ENCODE measurements around the gene PSG3.
"Not testable (repeated sequence)": the region's sequence is repeated elsewhere in the genome, so short reads cannot be mapped to it uniquely, and the experiment has no call there.

PSG3 gene

DNA sequence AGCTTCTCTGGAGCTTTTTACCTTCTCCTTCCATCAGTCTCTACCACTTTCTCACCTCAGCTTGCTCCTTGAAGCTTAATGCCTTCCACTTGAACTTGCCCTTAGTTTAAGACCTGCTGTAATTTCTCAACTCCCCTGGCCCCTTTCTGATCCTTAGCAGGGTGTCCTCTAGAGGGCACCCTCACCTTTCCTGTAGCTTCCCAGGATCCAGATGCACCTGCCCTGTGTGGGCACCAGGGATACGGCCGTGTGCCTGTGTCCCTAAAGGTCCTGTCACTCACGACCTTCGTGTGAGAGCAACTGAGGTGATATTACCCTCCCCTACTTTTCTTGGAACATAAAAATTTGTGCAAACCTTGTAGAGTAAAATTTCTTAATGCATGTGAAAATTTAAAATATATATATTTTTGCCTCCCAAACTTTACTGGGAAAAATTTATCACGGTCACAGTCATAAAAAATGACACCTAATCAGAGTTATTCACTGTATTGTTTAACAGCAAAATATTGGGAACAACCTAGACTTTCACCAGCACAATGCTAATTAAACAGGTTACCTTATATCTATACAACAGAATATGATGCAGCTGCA lies 46.4 kb downstream of the PSG3 start:
- no peak for DNase-seq

- DNase-seq: peak; percentile 3
These were observed 56.3 kb downstream of the PSG3 start for GRCh38 chr19:42683917-42684513.

DNA sequence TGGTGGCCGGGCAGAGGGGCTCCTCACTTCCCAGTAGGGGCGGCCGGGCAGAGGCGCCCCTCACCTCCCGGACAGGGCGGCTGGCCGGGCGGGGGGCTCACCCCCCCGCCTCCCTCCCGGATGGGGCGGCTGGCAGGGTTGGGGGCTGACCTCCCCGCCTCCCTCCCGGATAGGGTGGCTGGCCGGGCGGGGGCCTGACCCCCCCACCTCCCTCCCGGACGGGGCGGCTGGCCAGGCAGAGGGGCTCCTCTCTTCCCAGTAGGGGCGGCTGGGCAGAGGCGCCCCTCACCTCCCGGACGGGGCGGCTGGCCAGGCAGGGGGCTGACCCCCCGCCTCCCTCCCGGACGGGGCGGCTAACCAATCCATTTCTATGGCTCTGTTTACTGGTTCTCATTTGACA lies 64.0 kb downstream of the PSG3 start:
- DNase-seq: not testable (repeated sequence)

GRCh38 chr19:42674549-42674948 lies 65.7 kb downstream of the PSG3 start:
- not testable (repeated sequence) for DNase-seq
